A673 (cell line): Measurements from ENCODE around the gene ESPL1.

ENCODE experiments used
- CTCF ChIP-seq: fragments of 300-800, 200-600 bp; sonication (generic); conservative IDR thresholded peaks from 2 replicates; pipeline ENCODE4 v1.5.1; 2017; ENCODE audit warnings: low read depth, mild to moderate bottlenecking, antibody characterized with exemption, low read length, moderate library complexity, mixed read lengths
- EZH2 ChIP-seq: fragments of 200-600 bp; sonication (generic); IDR thresholded peaks from 2 replicates; pipeline ENCODE4 v1.6.1; 2017; ENCODE audit warnings: borderline replicate concordance, low read depth, mild to moderate bottlenecking, mixed read lengths, antibody characterized with exemption, low read length; ENCODE audit not compliant: poor library complexity, severe bottlenecking

GRCh38 chr12:53236443-53237111 lies 31.5 kb upstream of the ESPL1 start:
- TF ChIP-seq CTCF (no peak), EZH2 (no peak)
